Measurements from ENCODE around the gene CIP2A. TPM values are rescaled to one million over a fixed set of nuclear protein-coding genes. Genes with fewer than 3 reads are reported as not detected.

The CIP2A gene
- total and polyA plus RNA-seq, 2 of the 4 experiments (the other 2 are of a cell fraction): 8.5 to 27.8 TPM

- no peak overlapping the region for H3K27ac ChIP-seq (ENCODE audit: insufficient read depth, low read length)
- H2AK5ac ChIP-seq (ENCODE audit: low read depth, low read length): no peak overlapping the region
- no peak overlapping the region for H4K5ac ChIP-seq (ENCODE audit: low read depth, low read length)
- H2AK9ac ChIP-seq (replicated peaks; ENCODE audit: low read depth, low read length, poor library complexity): no peak overlapping the region
- H3K56ac ChIP-seq (ENCODE audit: extremely low read depth, insufficient read depth, low read length): no peak overlapping the region
- H3K4me1 ChIP-seq (ENCODE audit: control insufficient read depth, insufficient read depth, low read length): no peaks in the 10 kb centered on the region
- H3K9me1 ChIP-seq (ENCODE audit: insufficient read depth, low read length): no peaks in the 10 kb centered on the region
- H2BK15ac ChIP-seq (ENCODE audit: low read depth, low read length): no peak overlapping the region
- H2AFZ ChIP-seq (replicated peaks; ENCODE audit: low read length, poor library complexity): no peak overlapping the region
- intact Hi-C loops (cut with micrococcal nuclease) (no loop called here), in situ Hi-C loops (cut with MboI; ENCODE audit: low sequenced_read_pairs) (no loop called here), dilution Hi-C loops (cut with HindIII; ENCODE audit: low sequenced_read_pairs, unreplicated experiment) (no loop called here)
- H3K18ac ChIP-seq (ENCODE audit: low read depth, low read length): no peak overlapping the region
- H2BK5ac ChIP-seq (ENCODE audit: low read depth, low read length, poor library complexity, severe bottlenecking): no peak overlapping the region
- H3K23ac ChIP-seq (ENCODE audit: low read depth, low read length): no peak overlapping the region
- H4K91ac ChIP-seq (ENCODE audit: insufficient read depth, low read depth, low read length): no peak overlapping the region
- ATAC-seq (ENCODE audit: low read depth) (no peak), DNase-seq (no peak)
- H3K27me3 ChIP-seq (ENCODE audit: control insufficient read depth, insufficient read depth, low read length): no peaks in the 10 kb centered on the region
- no peak overlapping the region for H2BK20ac ChIP-seq (ENCODE audit: low read depth, low read length)
- 0 out of 4 replicates have a peak, but pooled peaks cover 0 to 3% of the 10 kb centered on the region in 2 experiments for H3K79me1 ChIP-seq (ENCODE audit: low read depth in 1 of 2, low read length in 2 of 2)
- H3K4me2 ChIP-seq (ENCODE audit: low read depth, low read length): no peak overlapping the region
- no peak overlapping the region for H3K4ac ChIP-seq (ENCODE audit: low read depth, low read length)
- BruUV-seq (replicated peaks): no TSS peak
- no peaks in the 10 kb centered on the region for H3K36me3 ChIP-seq (ENCODE audit: control insufficient read depth, insufficient read depth, low read length)
- no peak overlapping the region for H3K9ac ChIP-seq (ENCODE audit: low read depth, low read length)
- POLR2A ChIA-PET (ENCODE audit: unreplicated experiment): no interaction called here
- no peaks in the 10 kb centered on the region for H4K20me1 ChIP-seq (ENCODE audit: insufficient read depth, low read length)
- H3K9me3 ChIP-seq (ENCODE audit: control insufficient read depth, insufficient read depth, low read length): no peaks in the 10 kb centered on the region
- no peak overlapping the region for H3K14ac ChIP-seq (replicated peaks; ENCODE audit: low read depth, low read length)
- WGBS, 2 experiments (ENCODE audit: extremely low coverage in 2 of 2, insufficient read length in 1 of 2): no CpG with 5 or more reads among the region's 2 CpGs
- H3K4me3 ChIP-seq (ENCODE audit: insufficient read depth, low read depth, low read length): no peak overlapping the region
- CTCF ChIA-PET: no interaction called here
- TF ChIP-seq CEBPB (IDR thresholded peaks at IDR 0.05; ENCODE audit: low read depth, low read length): no peak
- no peak for TF ChIP-seq POLR2A (IDR thresholded peaks at IDR 0.05; ENCODE audit: low read depth, low read length)
- no peak for TF ChIP-seq BHLHE40 (IDR thresholded peaks at IDR 0.05; ENCODE audit: low read depth, low read length)
- TF ChIP-seq ELK1 (IDR thresholded peaks at IDR 0.05; ENCODE audit: borderline replicate concordance, low read depth, low read length): no peak
- TF ChIP-seq CHD1 (IDR thresholded peaks at IDR 0.05; ENCODE audit: low read depth, low read length): no peak
- TF ChIP-seq MAZ (IDR thresholded peaks at IDR 0.05; ENCODE audit: borderline replicate concordance, low read depth, low read length): no peak
- no peak for TF ChIP-seq RFX5 (IDR thresholded peaks at IDR 0.05; ENCODE audit: low read depth, low read length)
- no peak for TF ChIP-seq SMC3 (IDR thresholded peaks at IDR 0.05; ENCODE audit: low read depth, low read length)
- no peak for TF ChIP-seq RCOR1 (IDR thresholded peaks at IDR 0.05; ENCODE audit: insufficient replicate concordance, low read length)
- no peak for TF ChIP-seq CTCF (conservative IDR thresholded peaks at IDR 0.05; ENCODE audit: low read depth, low read length)
- TF ChIP-seq MXI1 (IDR thresholded peaks at IDR 0.05; ENCODE audit: borderline replicate concordance, low read depth, low read length): no peak
- TF ChIP-seq RAD21 (IDR thresholded peaks at IDR 0.05; ENCODE audit: low read length): no peak
- no peak for TF ChIP-seq NFE2L2 (IDR thresholded peaks at IDR 0.05; ENCODE audit: low read depth, low read length)
- TF ChIP-seq FOS (IDR thresholded peaks at IDR 0.05; ENCODE audit: low read depth, low read length): no peak
- TF ChIP-seq MAFK (IDR thresholded peaks at IDR 0.05; ENCODE audit: low read depth, low read length): no peak
- no peak for TF ChIP-seq USF2 (IDR thresholded peaks at IDR 0.05; ENCODE audit: low read depth, low read length)
- no peak overlapping the region for H2BK120ac ChIP-seq (ENCODE audit: low read depth, low read length)
- no peak overlapping the region for H4K8ac ChIP-seq (ENCODE audit: low read depth in 2 of 2, low read length in 2 of 2)
Observed at GRCh38 chr3:108605028-108605427, 15.8 kb upstream of the CIP2A start.
